GM18867 (cell line): ENCODE data around the gene PEMT.
"Not testable (repeated sequence)": the region's sequence is repeated elsewhere in the genome, so short reads cannot be mapped to it uniquely, and the experiment has no call there.

ENCODE experiments used
- ATAC-seq: cut with Tn5 transposase; IDR thresholded peaks from one replicate; pipeline ENCODE4 v1.9.1; 2021; ENCODE audit warnings: mild to moderate bottlenecking, moderate library complexity; ENCODE audit not compliant: unreplicated experiment

Gene PEMT, protein sequence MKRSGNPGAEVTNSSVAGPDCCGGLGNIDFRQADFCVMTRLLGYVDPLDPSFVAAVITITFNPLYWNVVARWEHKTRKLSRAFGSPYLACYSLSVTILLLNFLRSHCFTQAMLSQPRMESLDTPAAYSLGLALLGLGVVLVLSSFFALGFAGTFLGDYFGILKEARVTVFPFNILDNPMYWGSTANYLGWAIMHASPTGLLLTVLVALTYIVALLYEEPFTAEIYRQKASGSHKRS

GRCh38 chr17:17591355-17592298 is at the start of gene PEMT:
PEMT (minus strand) TSS chr17:17591708; CDS start chr17:17591626, 82 bp downstream.
- peak; percentile 92 for ATAC-seq

DNA sequence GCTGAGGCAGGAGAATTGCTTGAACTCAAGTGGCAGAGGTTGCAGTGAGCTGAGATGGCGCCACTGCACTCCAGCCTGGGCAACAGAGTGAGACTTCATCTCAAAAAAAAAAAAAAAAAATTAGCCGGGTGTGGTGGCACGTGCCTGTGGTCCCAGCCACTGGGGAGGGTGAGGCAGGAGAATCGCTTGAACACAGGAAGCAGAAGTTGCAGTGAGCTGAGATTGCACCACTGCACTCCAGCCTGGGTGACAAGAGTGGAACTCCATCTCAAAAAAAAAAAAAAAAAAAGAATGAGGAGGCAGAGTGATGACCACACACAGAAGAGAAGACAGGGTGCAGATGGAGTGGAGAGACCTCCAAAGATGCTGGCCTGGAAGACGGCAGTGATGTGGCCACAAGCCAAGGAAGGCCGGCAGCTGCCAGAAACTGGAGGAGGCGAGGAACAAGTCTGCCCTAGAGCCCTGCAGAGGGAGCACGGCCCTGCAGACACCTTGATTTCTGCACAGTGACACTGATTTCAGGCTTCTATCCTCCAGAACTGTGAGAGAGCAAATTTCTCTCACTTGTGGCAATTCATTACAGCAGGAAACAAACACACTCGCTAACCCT is 48.3 kb upstream of the PEMT start:
- ATAC-seq, result not testable (repeated sequence)

GRCh38 chr17:17638467-17638866 is 47.0 kb upstream of the PEMT start:
- ATAC-seq, result no peak

GRCh38 chr17:17636272-17636885 is 44.9 kb upstream of the PEMT start:
- ATAC-seq, result no peak

DNA sequence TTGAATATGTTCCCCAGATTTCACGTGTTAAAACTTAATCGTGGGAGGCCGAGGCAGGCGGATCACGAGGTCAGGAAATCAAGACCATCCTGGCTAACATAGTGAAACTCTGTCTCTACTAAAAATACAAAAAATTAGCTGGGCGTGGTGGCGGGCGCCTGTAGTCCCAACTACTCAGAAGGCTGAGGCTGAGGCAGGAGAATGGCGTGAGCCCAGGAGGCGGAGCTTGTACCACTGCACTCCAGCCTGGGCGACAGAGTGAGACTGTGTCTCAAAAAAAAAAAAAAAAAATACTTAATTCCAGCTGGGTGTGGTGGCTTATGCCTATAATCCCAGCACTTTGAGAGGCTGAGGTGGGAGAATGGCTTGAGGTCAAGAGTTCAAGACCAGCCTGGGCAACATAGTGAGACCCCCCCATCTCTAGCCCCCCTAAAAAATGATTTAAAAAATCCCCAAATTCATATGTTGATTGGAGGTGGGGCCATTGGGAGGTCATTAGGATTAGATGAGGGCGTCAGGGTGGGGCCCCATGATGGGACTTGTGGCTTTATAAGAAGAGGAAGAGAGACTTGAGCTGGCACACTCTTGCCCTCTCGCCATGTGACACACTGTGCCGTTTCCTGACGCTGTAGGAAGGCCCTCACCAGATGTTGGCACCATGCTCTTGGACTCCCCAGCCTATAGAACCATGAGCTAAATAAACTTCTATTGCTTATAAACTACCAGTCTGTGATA is 44.2 kb upstream of the PEMT start:
- ATAC-seq, result not testable (repeated sequence)

- ATAC-seq, result no peak
Measured at GRCh38 chr17:17635126-17635525, 43.6 kb upstream of the PEMT start.

- ATAC-seq, result no peak
Measured at GRCh38 chr17:17633310-17633709, 41.8 kb upstream of the PEMT start.

GRCh38 chr17:17632690-17633089 is 41.2 kb upstream of the PEMT start:
- not testable (repeated sequence) for ATAC-seq

GRCh38 chr17:17628388-17629008 is 37.0 kb upstream of the PEMT start:
- ATAC-seq, result no peak

DNA sequence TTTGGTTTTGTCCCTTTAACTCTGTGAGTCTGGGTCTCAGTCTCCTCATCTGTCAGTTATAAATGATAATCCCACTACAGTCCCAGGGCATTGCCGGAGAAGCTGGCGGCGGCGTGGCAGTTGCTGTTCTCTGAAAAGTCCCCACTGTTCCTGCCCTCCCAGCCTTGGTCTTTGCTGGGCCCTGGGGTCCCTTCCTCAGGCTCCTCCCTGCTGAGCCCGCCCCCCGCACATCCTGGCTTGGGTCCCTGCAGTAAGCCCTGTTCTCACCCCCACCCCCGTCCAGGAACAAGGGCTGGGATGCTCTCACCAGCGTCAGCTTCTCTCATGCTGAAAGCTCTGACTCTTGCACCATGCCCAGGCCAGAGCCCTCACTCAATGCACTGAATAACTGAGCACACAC is 35.3 kb upstream of the PEMT start:
- ATAC-seq, result no peak

- ATAC-seq, result no peak
Measured at GRCh38 chr17:17626151-17626805, 34.8 kb upstream of the PEMT start.

DNA sequence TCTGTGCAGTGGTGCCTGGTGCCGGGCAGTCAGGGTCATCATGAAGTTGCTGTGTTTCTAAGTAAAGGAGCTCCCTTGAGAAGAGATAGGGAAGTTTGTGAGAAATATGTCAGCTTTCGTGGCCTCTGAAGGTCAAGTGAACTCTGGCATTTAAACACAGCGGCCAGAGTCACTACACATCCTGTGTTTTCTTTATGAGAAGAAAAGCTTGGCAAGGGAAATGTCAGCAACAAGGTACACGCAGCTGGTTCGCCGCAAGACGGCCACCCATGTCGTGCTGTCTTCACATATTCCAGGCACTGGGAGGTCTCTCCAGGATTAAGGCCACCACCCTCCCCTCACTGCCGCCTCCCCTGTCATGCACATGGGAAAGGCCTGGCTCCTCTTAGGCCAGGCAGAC is 33.2 kb upstream of the PEMT start:
- ATAC-seq, result no peak

- no peak for ATAC-seq
Measured at GRCh38 chr17:17623904-17624303, 32.4 kb upstream of the PEMT start.

DNA sequence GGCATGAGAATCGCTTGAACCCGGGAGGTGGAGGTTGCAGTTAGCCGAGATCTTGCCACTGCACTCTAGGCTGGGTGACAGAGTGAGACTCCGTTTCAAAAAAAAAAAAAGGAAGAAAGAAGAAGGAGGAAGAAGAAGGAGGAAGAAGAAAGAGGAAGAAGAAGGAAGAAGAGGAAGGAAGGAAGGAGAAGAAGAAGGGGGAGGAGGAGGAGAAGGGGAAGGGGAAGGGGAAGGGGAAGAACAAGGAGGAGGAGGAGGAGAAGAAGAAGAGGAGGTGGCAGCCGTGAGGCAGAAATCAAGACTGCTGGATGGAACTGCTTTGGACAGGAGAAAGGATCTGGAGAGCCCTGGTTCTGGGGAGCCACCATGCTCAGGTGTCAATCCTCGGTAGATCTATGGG is 29.7 kb upstream of the PEMT start:
- no peak for ATAC-seq

- ATAC-seq, result peak; percentile 60
Measured at GRCh38 chr17:17613708-17614114, 22.2 kb upstream of the PEMT start.

DNA sequence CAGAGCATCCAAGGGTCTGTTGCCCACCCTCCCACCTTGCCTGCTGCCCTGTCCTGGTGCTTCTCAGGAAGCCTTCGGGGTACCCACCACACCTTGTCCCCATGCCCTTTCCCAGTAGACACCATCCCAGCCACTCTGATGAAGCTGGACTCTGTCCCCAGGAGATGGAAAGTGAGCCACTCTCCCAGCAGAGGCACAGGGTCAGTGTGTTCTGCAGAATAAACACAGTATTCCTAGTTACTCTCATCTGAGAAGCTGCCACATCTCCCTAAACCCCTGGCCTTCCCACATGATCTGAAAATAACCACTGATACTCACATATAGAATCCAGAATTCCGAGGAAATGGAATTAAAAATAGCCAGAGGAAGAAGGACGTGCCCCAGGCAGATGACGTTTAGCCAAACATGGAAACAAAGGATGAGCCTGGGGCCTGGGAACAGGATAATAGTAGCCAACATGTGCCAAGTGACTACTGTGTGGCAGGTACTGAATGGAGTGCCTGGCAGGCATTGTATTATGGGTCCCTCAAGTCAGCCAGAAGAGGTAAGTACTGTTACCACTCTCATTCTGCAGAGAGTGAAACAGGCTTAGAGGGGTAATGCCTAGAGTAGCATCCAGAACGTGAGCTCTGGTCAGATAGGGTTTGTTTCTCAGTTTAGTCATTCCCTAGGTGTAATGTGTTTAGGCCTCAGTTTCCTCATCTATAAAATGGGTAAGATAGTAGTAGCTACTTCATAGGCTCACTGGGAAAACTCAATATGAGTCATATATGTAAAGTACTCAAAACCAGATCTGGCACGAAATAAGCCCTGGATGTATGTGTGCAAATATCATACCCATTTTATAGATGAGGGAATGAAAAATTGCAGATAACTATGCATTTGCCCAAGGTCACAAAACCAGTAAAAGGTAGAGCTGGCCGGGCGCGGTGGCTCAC is 20.8 kb upstream of the PEMT start:
- ATAC-seq, result no peak

DNA sequence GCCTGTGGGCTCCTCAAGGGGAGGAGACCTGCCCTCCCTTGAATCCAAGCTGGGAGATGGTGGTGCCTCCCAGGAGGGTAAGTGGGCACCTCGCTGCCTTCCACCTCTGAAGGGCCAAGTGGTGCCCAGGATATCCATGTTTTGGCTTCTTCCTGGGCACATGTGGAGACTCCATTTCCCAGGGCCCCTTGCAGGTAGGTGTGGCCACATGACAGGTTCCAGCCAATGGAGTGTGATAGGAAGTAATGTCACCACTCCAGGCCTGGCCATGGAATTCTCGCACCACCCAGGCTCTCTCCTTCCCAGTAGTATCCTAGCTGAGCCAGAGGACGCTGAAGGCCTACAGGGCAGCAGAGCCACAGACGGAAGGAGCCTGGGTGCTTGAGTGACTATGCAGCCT is 17.6 kb upstream of the PEMT start:
- no peak for ATAC-seq

DNA sequence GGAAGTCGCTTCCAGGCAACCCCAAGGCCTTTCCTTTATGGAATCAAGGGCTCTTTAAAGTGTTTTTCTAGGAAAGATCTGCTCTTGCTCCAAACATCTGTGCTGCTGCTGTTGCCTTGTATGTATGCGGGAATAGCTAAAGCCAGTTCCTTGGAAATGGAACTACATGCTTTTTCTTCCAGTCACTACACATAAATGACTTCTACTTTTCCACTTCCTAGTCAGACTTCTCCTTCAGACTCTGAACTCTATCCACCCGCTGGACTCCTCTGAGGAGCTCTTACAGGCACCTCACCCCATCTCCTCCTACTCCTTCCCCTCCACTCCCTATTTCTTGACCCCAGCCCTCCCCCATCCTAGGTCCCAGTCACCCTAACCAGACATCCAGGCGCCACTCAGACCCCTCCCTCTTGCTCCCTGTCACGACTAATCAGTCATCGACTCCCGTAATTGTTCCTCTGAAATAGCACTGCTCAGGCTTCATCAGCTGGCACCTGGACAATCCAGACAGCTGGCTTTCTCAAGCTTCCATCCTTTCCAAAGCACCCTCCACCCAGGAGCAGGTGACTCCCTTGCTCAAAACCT is 15.0 kb upstream of the PEMT start:
- ATAC-seq, result no peak
